PC-3 (cell line): ENCODE measurements around the gene GIMAP8. TPM values are rescaled to one million over a fixed set of nuclear protein-coding genes. Genes with fewer than 3 reads are reported as not detected.

Experiments
- ATAC-seq: fragments of 200-7000 bp; cut with Tn5 transposase; 2 replicates; pipeline ENCODE4 v1.9.1; 2020; ENCODE audit warnings: mild to moderate bottlenecking, moderate library complexity
- BruUV-seq: library from RNA; stranded (reverse); fragments of 400-500 nt; replicated peaks from 2 replicates; lab custom pipeline; 2021; lab: Mats Ljungman, UMichigan
- CTCF ChIA-PET: fragments of 300-600 bp; sonication (Branson Sonifier 250); formaldehyde crosslinking; loops from one replicate; lab custom pipeline; 2022; ENCODE audit warnings: antibody characterized with exemption; lab: Charles Lee
- POLR2A ChIA-PET: fragments of 300-600 bp; sonication (Branson Sonifier 250); formaldehyde crosslinking; loops from one replicate; lab custom pipeline; 2022; ENCODE audit warnings: antibody characterized with exemption; ENCODE audit not compliant: unreplicated experiment; lab: Charles Lee
- DNase-seq: peaks from one replicate; pipeline ENCODE4 v3.0.0-alpha.2; 2015
- H2AFZ ChIP-seq: fragments of 300-600 bp; sonication (generic); 2 replicates; pipeline ENCODE4 v1.6.0; 2016; ENCODE audit warnings: antibody characterized with exemption, low read length
- H3F3A ChIP-seq: fragments of 300-600 bp; sonication (generic); one replicate; pipeline ENCODE4 v1.6.0; 2017; ENCODE audit warnings: antibody characterized with exemption, low read length, control low read depth, mild to moderate bottlenecking; ENCODE audit not compliant: unreplicated experiment
- H3K27ac ChIP-seq: fragments of 300-600 bp; sonication (generic); 2 replicates; pipeline ENCODE4 v1.5.1; 2016; ENCODE audit warnings: mild to moderate bottlenecking, low read length
- H3K27me3 ChIP-seq: fragments of 300-600 bp; sonication (generic); 2 replicates; pipeline ENCODE4 v1.6.1; 2016; ENCODE audit warnings: low read length, mixed read lengths
- H3K36me3 ChIP-seq: fragments of 300-600 bp; sonication (generic); 2 replicates; pipeline ENCODE4 v1.6.1; 2016; ENCODE audit warnings: low read depth, mixed run types, low read length, mixed read lengths
- H3K4me1 ChIP-seq: fragments of 300-600 bp; sonication (generic); 2 replicates; pipeline ENCODE4 v1.5.1; 2016; ENCODE audit warnings: low read length; ENCODE audit not compliant: insufficient read depth
- H3K4me2 ChIP-seq: fragments of 300-600 bp; sonication (generic); 2 replicates; pipeline ENCODE4 v1.6.0; 2016; ENCODE audit warnings: low read length
- H3K4me3 ChIP-seq: fragments of 300-600 bp; sonication (generic); 2 replicates; pipeline ENCODE4 v1.5.1; 2016; ENCODE audit warnings: mild to moderate bottlenecking, low read length, mixed read lengths
- H3K79me2 ChIP-seq: fragments of 300-600 bp; sonication (generic); 2 replicates; pipeline ENCODE4 v1.6.1; 2017; ENCODE audit warnings: low read length, mixed read lengths
- H3K9ac ChIP-seq: fragments of 300-600 bp; sonication (generic); 2 replicates; pipeline ENCODE4 v1.6.0; 2016; ENCODE audit warnings: mild to moderate bottlenecking, low read length
- H3K9me2 ChIP-seq: fragments of 300-600 bp; sonication (generic); replicated peaks from 2 replicates; pipeline ENCODE4 v1.6.1; 2016; ENCODE audit warnings: mixed run types, low read length, mixed read lengths
- H3K9me3 ChIP-seq: fragments of 300-600 bp; sonication (generic); 2 replicates; pipeline ENCODE4 v1.6.1; 2016; ENCODE audit warnings: low read length, mixed read lengths
- H4K20me1 ChIP-seq: fragments of 300-600 bp; sonication (generic); 2 replicates; pipeline ENCODE4 v1.6.1; 2016; ENCODE audit warnings: low read length, mixed read lengths
- CTCF ChIP-seq: fragments of 300-600 bp; sonication (generic); conservative IDR thresholded peaks from 2 replicates; pipeline ENCODE4 v1.5.1; 2017; ENCODE audit warnings: antibody characterized with exemption, low read depth, mild to moderate bottlenecking, low read length
- EZH2 ChIP-seq: fragments of 300-600 bp; sonication (generic); IDR thresholded peaks from one replicate; pipeline ENCODE4 v1.6.1; 2017; ENCODE audit warnings: antibody characterized with exemption, mild to moderate bottlenecking, low read length; ENCODE audit not compliant: unreplicated experiment
- EZH2phosphoT487 ChIP-seq: fragments of 300-600 bp; sonication (generic); IDR thresholded peaks from 2 replicates; pipeline ENCODE4 v1.6.1; 2018; ENCODE audit warnings: mild to moderate bottlenecking, antibody characterized with exemption, low read length, borderline replicate concordance
- intact Hi-C: fragments of 100-400 bp; cut with micrococcal nuclease; formaldehyde crosslinking; loops from 2 replicates; pipeline ENCODE4 v1.9.0; 2023
- total RNA-seq: library from RNA; depleted of rRNA; stranded (reverse); fragments of >200 nt; gene quantifications from 2 replicates; pipeline ENCODE4 v1.2.3, GENCODE V29; 2014

The GIMAP8 gene
- total RNA-seq, 1 experiment from 2014 or later: not detected

DNA sequence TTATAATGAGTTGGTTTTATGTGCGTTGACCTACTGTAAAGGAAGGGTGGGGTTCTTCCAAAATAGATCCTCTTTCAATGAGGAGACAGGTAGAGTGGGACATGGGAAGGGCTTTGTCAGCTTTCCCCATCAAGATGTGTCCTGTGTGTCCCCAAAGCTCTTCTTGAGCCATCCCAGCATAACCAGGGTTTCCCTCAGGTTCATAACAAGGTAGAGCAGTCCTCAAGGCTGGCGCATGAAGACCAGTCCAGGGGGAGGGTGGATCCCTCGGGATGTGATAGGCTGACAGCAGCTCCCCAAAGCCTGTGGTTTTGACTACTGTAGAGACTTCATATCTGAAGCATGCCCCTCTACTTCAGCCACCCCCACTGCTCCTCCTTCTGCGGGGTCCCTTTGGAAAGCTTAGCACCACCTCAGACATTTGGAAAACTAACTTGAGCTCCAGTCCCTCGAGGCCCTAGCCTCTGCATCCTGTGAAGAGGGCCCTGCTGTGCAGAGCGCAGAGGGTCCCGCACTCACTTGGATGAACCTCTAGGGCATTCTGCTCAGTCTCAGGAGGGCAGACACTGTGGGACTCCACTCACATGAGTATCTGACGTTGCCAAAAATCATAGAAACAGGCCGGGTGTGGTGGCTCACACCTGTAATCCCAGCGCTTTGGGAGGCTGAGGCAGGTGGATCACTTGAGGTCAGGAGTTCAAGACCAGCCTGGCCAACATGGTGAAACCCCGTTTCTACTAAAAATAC, 1.1 kb upstream of the GIMAP8 start:
- H3K27ac ChIP-seq: no peak overlapping the region
- TF ChIP-seq EZH2 (no peak), EZH2phosphoT487 (no peak), CTCF (no peak)
- peaks cover 45% of the 10 kb centered on the region for H3K27me3 ChIP-seq
- no peak overlapping the region for H3K4me3 ChIP-seq
- no peaks in the 10 kb centered on the region for H3K79me2 ChIP-seq
- no peaks in the 10 kb centered on the region for H3F3A ChIP-seq
- H3K36me3 ChIP-seq: no peaks in the 10 kb centered on the region
- H3K4me1 ChIP-seq: peaks cover 10% of the 10 kb centered on the region
- POLR2A ChIA-PET: no interaction called here
- CTCF ChIA-PET: interaction anchor here (0.6 kb wide), 2 partner anchors 271 to 306 kb away, joined by 3 to 4 read pairs; no protein-coding TSS in a partner anchor
- H3K4me2 ChIP-seq: no peak overlapping the region
- no peaks in the 10 kb centered on the region for H4K20me1 ChIP-seq
- H3K9me2 ChIP-seq: no peaks in the 10 kb centered on the region
- no peaks in the 10 kb centered on the region for H3K9me3 ChIP-seq
- intact Hi-C loops: loop anchor here (2.0 to 5.0 kb wide), 2 partner anchors 307 to 328 kb away; no protein-coding TSS in a partner anchor
- BruUV-seq: no TSS peak
- no peak overlapping the region for H3K9ac ChIP-seq
- ATAC-seq (no peak), DNase-seq (no peak)
- H2AFZ ChIP-seq: no peak overlapping the region

DNA sequence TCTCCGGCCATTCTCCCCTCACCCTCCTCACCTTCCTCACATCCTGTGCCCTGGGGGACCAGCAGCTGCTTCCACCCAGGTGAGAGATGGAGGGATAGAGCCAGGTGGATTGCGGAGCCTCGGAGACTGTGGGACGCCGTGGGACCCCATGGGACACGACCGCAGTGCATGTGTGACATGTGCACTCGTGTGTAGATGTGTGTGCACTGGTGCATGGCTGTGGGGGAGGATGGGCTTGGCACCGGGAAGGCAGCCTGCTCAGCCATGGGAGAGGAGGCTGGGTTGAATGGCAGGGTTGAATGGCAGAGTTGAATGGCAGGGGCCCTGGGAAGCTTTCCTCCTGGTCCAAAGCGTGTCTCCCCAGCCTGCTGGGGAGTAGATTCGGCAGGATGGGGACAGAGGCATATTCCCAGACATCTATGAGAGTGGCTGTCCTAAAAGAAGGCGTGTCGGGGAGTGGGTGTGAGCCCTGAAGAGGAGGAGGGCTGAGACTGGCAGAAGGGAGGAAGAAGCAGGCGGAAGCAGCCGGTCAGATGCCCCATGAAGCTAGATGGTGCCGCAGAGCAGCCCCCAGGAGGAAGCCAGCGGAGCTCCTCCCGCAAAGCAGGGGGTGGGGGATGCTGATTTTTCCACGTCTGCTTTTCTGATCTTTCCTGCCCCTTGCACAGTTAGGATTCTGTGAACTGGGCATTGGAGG, 815 bp downstream of the GIMAP8 start:
- Histone ChIP-seq H2AFZ (no peak overlapping the region), H4K20me1 (no peaks in the 10 kb centered on the region), H3K9me2 (no peaks in the 10 kb centered on the region), H3K27ac (no peak overlapping the region), H3K9me3 (no peaks in the 10 kb centered on the region), H3K27me3 (peaks cover 48% of the 10 kb centered on the region), H3K4me3 (no peak overlapping the region), H3K36me3 (no peaks in the 10 kb centered on the region), H3K9ac (no peak overlapping the region), H3K79me2 (no peaks in the 10 kb centered on the region), H3F3A (no peaks in the 10 kb centered on the region), H3K4me1 (peaks cover 9% of the 10 kb centered on the region), H3K4me2 (no peak overlapping the region)
- ATAC-seq: no peak
- ChIA-PET POLR2A (no interaction called here), CTCF (no interaction called here)
- TF ChIP-seq EZH2: no peak
- TF ChIP-seq CTCF: no peak
- TF ChIP-seq EZH2phosphoT487: no peak
- DNase-seq: no peak
- no TSS peak for BruUV-seq
- intact Hi-C loops: no loop called here
